Hippocampal formation (tissue), 2 donors: ENCODE data around the gene ATOX1.

Experiments used
- DNase-seq, 2 donors: peaks; one replicate each; lab custom pipeline; 2025; lab: John Stamatoyannopoulos, UW

The ATOX1 gene

GRCh38 chr5:151697452-151697851 lies 61.0 kb downstream of the ATOX1 start:
- no peak for DNase-seq

- DNase-seq = no peak
These were observed 61.9 kb downstream of the ATOX1 start for GRCh38 chr5:151696470-151697061.

GRCh38 chr5:151695464-151695863 lies 63.0 kb downstream of the ATOX1 start:
- no peak for DNase-seq

- peak; percentile 78 to 88 for DNase-seq
These were observed 64.4 kb downstream of the ATOX1 start for GRCh38 chr5:151694035-151694485.
